GM18868 (cell line): ENCODE measurements around the gene AADACL2.

Experiments
- ATAC-seq: cut with Tn5 transposase; IDR thresholded peaks from one replicate; pipeline ENCODE4 v1.9.1; 2021; ENCODE audit warnings: mild to moderate bottlenecking, moderate library complexity; ENCODE audit not compliant: unreplicated experiment

Gene AADACL2

GRCh38 chr3:151733613-151734012 lies at the start of gene AADACL2:
AADACL2 (plus strand) TSS chr3:151733927; CDS start chr3:151734036, 109 bp downstream.
- ATAC-seq: no peak

GRCh38 chr3:151684094-151684493 lies 49.6 kb upstream of the AADACL2 start:
- no peak for ATAC-seq

GRCh38 chr3:151686257-151686656 lies 47.5 kb upstream of the AADACL2 start:
- no peak for ATAC-seq

GRCh38 chr3:151687076-151687475 lies 46.7 kb upstream of the AADACL2 start:
- no peak for ATAC-seq

GRCh38 chr3:151688571-151688970 lies 45.2 kb upstream of the AADACL2 start:
- ATAC-seq: no peak

- ATAC-seq: no peak
Measured at GRCh38 chr3:151690645-151691044, 43.1 kb upstream of the AADACL2 start.

- no peak for ATAC-seq
Measured at GRCh38 chr3:151697496-151697895, 36.2 kb upstream of the AADACL2 start.

- no peak for ATAC-seq
Measured at GRCh38 chr3:151707216-151707615, 26.5 kb upstream of the AADACL2 start.

- no peak for ATAC-seq
Measured at GRCh38 chr3:151708868-151709267, 24.9 kb upstream of the AADACL2 start.

GRCh38 chr3:151709847-151710246 lies 23.9 kb upstream of the AADACL2 start:
- no peak for ATAC-seq

- ATAC-seq: no peak
Measured at GRCh38 chr3:151721294-151721693, 12.4 kb upstream of the AADACL2 start.

GRCh38 chr3:151722856-151723255 lies 10.9 kb upstream of the AADACL2 start:
- ATAC-seq: no peak

GRCh38 chr3:151724576-151725562 lies 8.9 kb upstream of the AADACL2 start:
- no peak for ATAC-seq

- no peak for ATAC-seq
Measured at GRCh38 chr3:151726016-151726415, 7.7 kb upstream of the AADACL2 start.

- no peak for ATAC-seq
Measured at GRCh38 chr3:151732861-151733260, 866 bp upstream of the AADACL2 start.

- no peak for ATAC-seq
Measured at GRCh38 chr3:151740581-151740980, 6.9 kb downstream of the AADACL2 start.

- no peak for ATAC-seq
Measured at GRCh38 chr3:151743855-151744254, 10.1 kb downstream of the AADACL2 start.

- no peak for ATAC-seq
Measured at GRCh38 chr3:151750181-151750580, 16.5 kb downstream of the AADACL2 start.

GRCh38 chr3:151750678-151751077 lies 17.0 kb downstream of the AADACL2 start:
- no peak for ATAC-seq

- ATAC-seq: no peak
Measured at GRCh38 chr3:151751161-151751560, 17.4 kb downstream of the AADACL2 start.

- no peak for ATAC-seq
Measured at GRCh38 chr3:151753846-151754245, 20.1 kb downstream of the AADACL2 start.

GRCh38 chr3:151761581-151761980 lies 27.9 kb downstream of the AADACL2 start:
- no peak for ATAC-seq
